ENCODE data around the gene FOXG1. TPM values are rescaled to one million over a fixed set of nuclear protein-coding genes. Genes with fewer than 3 reads are reported as not detected.

The FOXG1 gene
- total and polyA plus RNA-seq, 2 of the 4 experiments (the other 2 are of a cell fraction) = not detected

- H3K23ac ChIP-seq (ENCODE audit: low read depth, low read length) = no peak overlapping the region
- ChIA-PET POLR2A (ENCODE audit: unreplicated experiment) (no interaction called here), CTCF (no interaction called here)
- H3K14ac ChIP-seq (replicated peaks; ENCODE audit: low read depth, low read length) = no peak overlapping the region
- H3K27ac ChIP-seq (ENCODE audit: insufficient read depth, low read length) = no peak overlapping the region
- H2BK20ac ChIP-seq (ENCODE audit: low read depth, low read length) = no peak overlapping the region
- dilution Hi-C loops (cut with HindIII; ENCODE audit: low sequenced_read_pairs, unreplicated experiment) = no loop called here
- no peak overlapping the region for H2AK9ac ChIP-seq (replicated peaks; ENCODE audit: low read depth, low read length, poor library complexity)
- no peak overlapping the region for H2BK5ac ChIP-seq (ENCODE audit: low read depth, low read length, poor library complexity, severe bottlenecking)
- ATAC-seq (ENCODE audit: low read depth) (no peak), DNase-seq (no peak)
- peaks cover 58% of the 10 kb centered on the region for H3K27me3 ChIP-seq (ENCODE audit: control insufficient read depth, insufficient read depth, low read length)
- H3K18ac ChIP-seq (ENCODE audit: low read depth, low read length) = no peak overlapping the region
- no peak overlapping the region for H4K5ac ChIP-seq (ENCODE audit: low read depth, low read length)
- H2AFZ ChIP-seq (replicated peaks; ENCODE audit: low read length, poor library complexity) = peak overlapping the region; percentile 72
- no peak overlapping the region for H2BK15ac ChIP-seq (ENCODE audit: low read depth, low read length)
- no peak overlapping the region for H3K4me3 ChIP-seq (ENCODE audit: insufficient read depth, low read depth, low read length)
- H3K56ac ChIP-seq (ENCODE audit: extremely low read depth, insufficient read depth, low read length) = no peak overlapping the region
- no peak overlapping the region for H3K4ac ChIP-seq (ENCODE audit: low read depth, low read length)
- H3K36me3 ChIP-seq (ENCODE audit: control insufficient read depth, insufficient read depth, low read length) = no peaks in the 10 kb centered on the region
- no peak overlapping the region for H2BK120ac ChIP-seq (ENCODE audit: low read depth, low read length)
- H2AK5ac ChIP-seq (ENCODE audit: low read depth, low read length) = no peak overlapping the region
- no peaks in the 10 kb centered on the region; the same call in 1 of the 2 replicates for H3K4me1 ChIP-seq (ENCODE audit: control insufficient read depth, insufficient read depth, low read length)
- H3K79me1 ChIP-seq (ENCODE audit: low read depth in 1 of 2, low read length in 2 of 2) = no peaks in the 10 kb centered on the region
- H4K8ac ChIP-seq (ENCODE audit: low read depth in 2 of 2, low read length in 2 of 2) = no peak overlapping the region
- no TSS peak for BruUV-seq (replicated peaks)
- in situ Hi-C loops (cut with MboI; ENCODE audit: low sequenced_read_pairs) = loop anchor here (25.0 kb wide), 1 partner anchor 1244 kb away; no protein-coding TSS in a partner anchor
- no peaks in the 10 kb centered on the region for H4K20me1 ChIP-seq (ENCODE audit: insufficient read depth, low read length)
- no peaks in the 10 kb centered on the region for H3K9me1 ChIP-seq (ENCODE audit: insufficient read depth, low read length)
- 4% methylated on average over 44 of the region's 77 CpGs; no CpG with 5 or more reads in 1 of the 2 experiments for WGBS, 2 experiments (ENCODE audit: extremely low coverage in 2 of 2, insufficient read length in 1 of 2)
- no peak overlapping the region for H3K9ac ChIP-seq (ENCODE audit: low read depth, low read length)
- no peak overlapping the region for H4K91ac ChIP-seq (ENCODE audit: insufficient read depth, low read depth, low read length)
- no peak for TF ChIP-seq CHD1 (IDR thresholded peaks at IDR 0.05; ENCODE audit: low read depth, low read length)
- TF ChIP-seq FOS (IDR thresholded peaks at IDR 0.05; ENCODE audit: low read depth, low read length) = no peak
- no peak for TF ChIP-seq MAFK (IDR thresholded peaks at IDR 0.05; ENCODE audit: low read depth, low read length)
- no peak for TF ChIP-seq RFX5 (IDR thresholded peaks at IDR 0.05; ENCODE audit: low read depth, low read length)
- no peak for TF ChIP-seq MXI1 (IDR thresholded peaks at IDR 0.05; ENCODE audit: borderline replicate concordance, low read depth, low read length)
- TF ChIP-seq BHLHE40 (IDR thresholded peaks at IDR 0.05; ENCODE audit: low read depth, low read length) = no peak
- TF ChIP-seq, protein P1, sequence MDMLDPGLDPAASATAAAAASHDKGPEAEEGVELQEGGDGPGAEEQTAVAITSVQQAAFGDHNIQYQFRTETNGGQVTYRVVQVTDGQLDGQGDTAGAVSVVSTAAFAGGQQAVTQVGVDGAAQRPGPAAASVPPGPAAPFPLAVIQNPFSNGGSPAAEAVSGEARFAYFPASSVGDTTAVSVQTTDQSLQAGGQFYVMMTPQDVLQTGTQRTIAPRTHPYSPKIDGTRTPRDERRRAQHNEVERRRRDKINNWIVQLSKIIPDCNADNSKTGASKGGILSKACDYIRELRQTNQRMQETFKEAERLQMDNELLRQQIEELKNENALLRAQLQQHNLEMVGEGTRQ (IDR thresholded peaks at IDR 0.05; ENCODE audit: low read depth, low read length) = no peak
- TF ChIP-seq SMC3 (IDR thresholded peaks at IDR 0.05; ENCODE audit: low read depth, low read length) = no peak
- no peak for TF ChIP-seq RCOR1 (IDR thresholded peaks at IDR 0.05; ENCODE audit: insufficient replicate concordance, low read length)
- H3K9me3 ChIP-seq (ENCODE audit: control insufficient read depth, insufficient read depth, low read length) = peaks cover 17% of the 10 kb centered on the region
- intact Hi-C loops (cut with micrococcal nuclease) = no loop called here
- H3K4me2 ChIP-seq (ENCODE audit: low read depth, low read length) = no peak overlapping the region
Observed at GRCh38 chr14:28767853-28768741, 1.5 kb downstream of the FOXG1 start.
